Neural cell (in vitro differentiated cells): Measurements from ENCODE around the gene XXYLT1. TPM values are rescaled to one million over a fixed set of nuclear protein-coding genes. Genes with fewer than 3 reads are reported as not detected.

Source experiments
- H2AFZ ChIP-seq: fragments of 200-600, 300-800 bp; sonication (generic), shearing (Covaris generic); 2 replicates; pipeline ENCODE4 v1.6.0; 2014; ENCODE audit warnings: low read depth, mild to moderate bottlenecking, antibody characterized with exemption, low read length, moderate library complexity
- H3F3A ChIP-seq: fragments of 200-600 bp; shearing (Covaris generic); 2 replicates; pipeline ENCODE4 v1.6.1; 2016; ENCODE audit warnings: mild to moderate bottlenecking, moderate library complexity, mixed read lengths, antibody characterized with exemption, low read length; ENCODE audit not compliant: insufficient read depth, poor library complexity, severe bottlenecking
- H3K27ac ChIP-seq: fragments of 200-600, 300-800 bp; sonication (generic), shearing (Covaris generic); 2 replicates; pipeline ENCODE4 v1.5.1; 2014; ENCODE audit warnings: mild to moderate bottlenecking, low read length, moderate library complexity
- H3K27me3 ChIP-seq: fragments of 300-800, 200-600 bp; sonication (generic), shearing (Covaris generic); 2 replicates; pipeline ENCODE4 v1.6.0; 2014; ENCODE audit warnings: mild to moderate bottlenecking, low read depth, low read length, moderate library complexity; ENCODE audit not compliant: insufficient read depth
- H3K36me3 ChIP-seq: fragments of 300-800, 200-600 bp; sonication (generic), shearing (Covaris generic); 2 replicates; pipeline ENCODE4 v1.5.1; 2014; ENCODE audit warnings: mild to moderate bottlenecking, antibody characterized with exemption, low read length, moderate library complexity; ENCODE audit not compliant: insufficient read depth
- H3K4me2 ChIP-seq: fragments of 300-800, 200-600 bp; sonication (generic), shearing (Covaris generic); 2 replicates; pipeline ENCODE4 v1.6.0; 2014; ENCODE audit warnings: mild to moderate bottlenecking, low read length
- H3K4me3 ChIP-seq: fragments of 300-800, 200-600 bp; sonication (generic), shearing (Covaris generic); 2 replicates; pipeline ENCODE4 v1.5.1; 2014; ENCODE audit warnings: mild to moderate bottlenecking, low read length, moderate library complexity
- H3K79me2 ChIP-seq: fragments of 200-600 bp; shearing (Covaris generic); replicated peaks from 2 replicates; pipeline ENCODE4 v1.6.0; 2014; ENCODE audit warnings: mild to moderate bottlenecking, low read length, moderate library complexity; ENCODE audit not compliant: insufficient read depth
- H3K9ac ChIP-seq: fragments of 300-800, 200-600 bp; sonication (generic), shearing (Covaris generic); 2 replicates; pipeline ENCODE4 v1.6.1; 2016; ENCODE audit warnings: mild to moderate bottlenecking, low read length, mixed read lengths
- H3K9me2 ChIP-seq: fragments of 200-600 bp; shearing (Covaris generic); 2 replicates; pipeline ENCODE4 v1.6.1; 2016; ENCODE audit warnings: mild to moderate bottlenecking, low read length, mixed read lengths; ENCODE audit not compliant: insufficient read depth
- H3K9me3 ChIP-seq: fragments of 200-600, 300-800 bp; sonication (generic), shearing (Covaris generic); 2 replicates; pipeline ENCODE4 v1.6.1; 2016; ENCODE audit warnings: mild to moderate bottlenecking, mixed run types, low read length, moderate library complexity, mixed read lengths
- H4K20me1 ChIP-seq: fragments of 200-600 bp; shearing (Covaris generic); 2 replicates; pipeline ENCODE4 v1.6.1; 2016; ENCODE audit warnings: mild to moderate bottlenecking, mixed run types; ENCODE audit not compliant: insufficient read depth
- EP300 ChIP-seq: fragments of 450-650 bp; conservative IDR thresholded peaks from 2 replicates; pipeline ENCODE4 v1.6.1; 2014; ENCODE audit warnings: antibody characterized with exemption, mild to moderate bottlenecking, moderate library complexity; ENCODE audit not compliant: poor library complexity, severe bottlenecking
- EZH2 ChIP-seq: fragments of 200-600, 300-800 bp; shearing (Covaris generic), sonication (generic); IDR thresholded peaks from 2 replicates; pipeline ENCODE4 v1.6.1; 2014; ENCODE audit warnings: antibody characterized with exemption, low read length, borderline replicate concordance, mild to moderate bottlenecking; ENCODE audit not compliant: insufficient read depth, poor library complexity, severe bottlenecking
- MXI1 ChIP-seq: fragments of 450-650 bp; conservative IDR thresholded peaks from 2 replicates; pipeline ENCODE4 v1.6.1; 2014; ENCODE audit warnings: antibody characterized with exemption, mild to moderate bottlenecking; ENCODE audit not compliant: poor library complexity, severe bottlenecking
- POLR2AphosphoS5 ChIP-seq: IDR thresholded peaks from 2 replicates; pipeline ENCODE4 v1.6.1; 2012
- RAD21 ChIP-seq: fragments of 450-650 bp; conservative IDR thresholded peaks from 2 replicates; pipeline ENCODE4 v1.6.1; 2014; ENCODE audit warnings: antibody characterized with exemption, mild to moderate bottlenecking, moderate library complexity
- TAF1 ChIP-seq: IDR thresholded peaks from 2 replicates; pipeline ENCODE4 v1.6.1; 2012; ENCODE audit warnings: low read depth
- polyA plus RNA-seq: library from polyadenylated mRNA; depleted of rRNA; stranded (reverse); fragments of >200 nt; gene quantifications from 2 replicates; pipeline ENCODE4 v1.2.3, GENCODE V29; 2014
- TF ChIP-seq, protein P1 (sequence below): fragments of 450-650 bp; IDR thresholded peaks from 2 replicates; pipeline ENCODE4 v1.5.1; 2014; ENCODE audit warnings: antibody characterized with exemption, mild to moderate bottlenecking, moderate library complexity; ENCODE audit not compliant: poor library complexity, severe bottlenecking
- TF ChIP-seq, protein P2 (sequence below): IDR thresholded peaks from 2 replicates; pipeline ENCODE4 v1.6.1; 2012; ENCODE audit warnings: borderline replicate concordance

Gene XXYLT1
- polyA plus RNA-seq, 1 donor from 2014 or later, result 25.4 TPM

DNA sequence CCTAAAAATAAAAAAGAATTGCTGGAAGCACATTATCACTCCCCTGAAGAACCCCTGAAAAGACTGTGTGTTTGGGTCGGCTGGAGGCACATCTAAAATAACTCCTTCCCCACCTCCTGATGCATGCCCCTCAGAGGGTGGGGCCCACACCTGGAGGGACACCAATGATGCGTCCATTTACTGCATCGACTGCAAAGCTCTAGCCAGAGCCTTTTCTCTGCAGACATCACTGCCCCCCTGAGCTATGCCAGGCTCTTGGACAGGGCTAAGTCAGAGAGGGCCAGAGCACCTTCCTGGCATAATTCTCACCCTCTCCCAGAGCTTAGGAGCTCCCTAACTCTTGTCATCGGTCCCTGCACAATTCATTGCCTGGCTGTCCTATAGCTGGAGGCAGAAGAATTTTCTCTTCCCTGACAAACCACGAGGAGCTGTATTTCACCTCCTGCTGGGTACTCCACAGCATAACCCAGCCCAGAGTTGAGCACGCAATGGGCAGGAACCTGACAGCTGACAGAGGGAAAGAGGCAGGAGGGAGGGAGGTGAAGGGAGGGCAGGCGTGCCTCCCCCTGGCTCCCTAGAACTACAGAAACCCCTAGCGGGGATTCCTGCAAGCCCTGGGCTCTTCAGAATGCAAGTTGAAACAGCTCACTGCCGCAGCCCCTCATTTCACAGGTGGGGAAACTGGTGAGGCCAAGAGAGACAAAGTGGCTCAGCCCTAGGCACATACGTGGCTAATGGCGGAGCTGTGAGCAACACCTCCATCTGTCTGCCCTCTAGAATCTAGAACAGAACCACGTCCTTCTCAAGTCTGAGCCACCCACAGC, 46.6 kb downstream of the XXYLT1 start:
- H3K9ac ChIP-seq, result no peak overlapping the region
- H3K36me3 ChIP-seq, result no peaks in the 10 kb centered on the region
- no peaks in the 10 kb centered on the region for H4K20me1 ChIP-seq
- no peak overlapping the region for H3K27ac ChIP-seq
- H3K79me2 ChIP-seq, result no peaks in the 10 kb centered on the region
- H3F3A ChIP-seq, result no peaks in the 10 kb centered on the region
- H3K27me3 ChIP-seq, result no peaks in the 10 kb centered on the region
- no peaks in the 10 kb centered on the region for H3K9me3 ChIP-seq
- no peak overlapping the region for H3K4me2 ChIP-seq
- H3K4me3 ChIP-seq, result no peak overlapping the region
- no peaks in the 10 kb centered on the region for H3K9me2 ChIP-seq
- H2AFZ ChIP-seq, result no peak overlapping the region
- TF ChIP-seq POLR2AphosphoS5 (no peak), TAF1 (no peak), RAD21 (no peak), EZH2 (no peak), MXI1 (no peak)
- TF ChIP-seq, protein P1, sequence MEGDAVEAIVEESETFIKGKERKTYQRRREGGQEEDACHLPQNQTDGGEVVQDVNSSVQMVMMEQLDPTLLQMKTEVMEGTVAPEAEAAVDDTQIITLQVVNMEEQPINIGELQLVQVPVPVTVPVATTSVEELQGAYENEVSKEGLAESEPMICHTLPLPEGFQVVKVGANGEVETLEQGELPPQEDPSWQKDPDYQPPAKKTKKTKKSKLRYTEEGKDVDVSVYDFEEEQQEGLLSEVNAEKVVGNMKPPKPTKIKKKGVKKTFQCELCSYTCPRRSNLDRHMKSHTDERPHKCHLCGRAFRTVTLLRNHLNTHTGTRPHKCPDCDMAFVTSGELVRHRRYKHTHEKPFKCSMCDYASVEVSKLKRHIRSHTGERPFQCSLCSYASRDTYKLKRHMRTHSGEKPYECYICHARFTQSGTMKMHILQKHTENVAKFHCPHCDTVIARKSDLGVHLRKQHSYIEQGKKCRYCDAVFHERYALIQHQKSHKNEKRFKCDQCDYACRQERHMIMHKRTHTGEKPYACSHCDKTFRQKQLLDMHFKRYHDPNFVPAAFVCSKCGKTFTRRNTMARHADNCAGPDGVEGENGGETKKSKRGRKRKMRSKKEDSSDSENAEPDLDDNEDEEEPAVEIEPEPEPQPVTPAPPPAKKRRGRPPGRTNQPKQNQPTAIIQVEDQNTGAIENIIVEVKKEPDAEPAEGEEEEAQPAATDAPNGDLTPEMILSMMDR, result no peak
- TF ChIP-seq, protein P2, sequence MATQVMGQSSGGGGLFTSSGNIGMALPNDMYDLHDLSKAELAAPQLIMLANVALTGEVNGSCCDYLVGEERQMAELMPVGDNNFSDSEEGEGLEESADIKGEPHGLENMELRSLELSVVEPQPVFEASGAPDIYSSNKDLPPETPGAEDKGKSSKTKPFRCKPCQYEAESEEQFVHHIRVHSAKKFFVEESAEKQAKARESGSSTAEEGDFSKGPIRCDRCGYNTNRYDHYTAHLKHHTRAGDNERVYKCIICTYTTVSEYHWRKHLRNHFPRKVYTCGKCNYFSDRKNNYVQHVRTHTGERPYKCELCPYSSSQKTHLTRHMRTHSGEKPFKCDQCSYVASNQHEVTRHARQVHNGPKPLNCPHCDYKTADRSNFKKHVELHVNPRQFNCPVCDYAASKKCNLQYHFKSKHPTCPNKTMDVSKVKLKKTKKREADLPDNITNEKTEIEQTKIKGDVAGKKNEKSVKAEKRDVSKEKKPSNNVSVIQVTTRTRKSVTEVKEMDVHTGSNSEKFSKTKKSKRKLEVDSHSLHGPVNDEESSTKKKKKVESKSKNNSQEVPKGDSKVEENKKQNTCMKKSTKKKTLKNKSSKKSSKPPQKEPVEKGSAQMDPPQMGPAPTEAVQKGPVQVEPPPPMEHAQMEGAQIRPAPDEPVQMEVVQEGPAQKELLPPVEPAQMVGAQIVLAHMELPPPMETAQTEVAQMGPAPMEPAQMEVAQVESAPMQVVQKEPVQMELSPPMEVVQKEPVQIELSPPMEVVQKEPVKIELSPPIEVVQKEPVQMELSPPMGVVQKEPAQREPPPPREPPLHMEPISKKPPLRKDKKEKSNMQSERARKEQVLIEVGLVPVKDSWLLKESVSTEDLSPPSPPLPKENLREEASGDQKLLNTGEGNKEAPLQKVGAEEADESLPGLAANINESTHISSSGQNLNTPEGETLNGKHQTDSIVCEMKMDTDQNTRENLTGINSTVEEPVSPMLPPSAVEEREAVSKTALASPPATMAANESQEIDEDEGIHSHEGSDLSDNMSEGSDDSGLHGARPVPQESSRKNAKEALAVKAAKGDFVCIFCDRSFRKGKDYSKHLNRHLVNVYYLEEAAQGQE, result no peak

DNA sequence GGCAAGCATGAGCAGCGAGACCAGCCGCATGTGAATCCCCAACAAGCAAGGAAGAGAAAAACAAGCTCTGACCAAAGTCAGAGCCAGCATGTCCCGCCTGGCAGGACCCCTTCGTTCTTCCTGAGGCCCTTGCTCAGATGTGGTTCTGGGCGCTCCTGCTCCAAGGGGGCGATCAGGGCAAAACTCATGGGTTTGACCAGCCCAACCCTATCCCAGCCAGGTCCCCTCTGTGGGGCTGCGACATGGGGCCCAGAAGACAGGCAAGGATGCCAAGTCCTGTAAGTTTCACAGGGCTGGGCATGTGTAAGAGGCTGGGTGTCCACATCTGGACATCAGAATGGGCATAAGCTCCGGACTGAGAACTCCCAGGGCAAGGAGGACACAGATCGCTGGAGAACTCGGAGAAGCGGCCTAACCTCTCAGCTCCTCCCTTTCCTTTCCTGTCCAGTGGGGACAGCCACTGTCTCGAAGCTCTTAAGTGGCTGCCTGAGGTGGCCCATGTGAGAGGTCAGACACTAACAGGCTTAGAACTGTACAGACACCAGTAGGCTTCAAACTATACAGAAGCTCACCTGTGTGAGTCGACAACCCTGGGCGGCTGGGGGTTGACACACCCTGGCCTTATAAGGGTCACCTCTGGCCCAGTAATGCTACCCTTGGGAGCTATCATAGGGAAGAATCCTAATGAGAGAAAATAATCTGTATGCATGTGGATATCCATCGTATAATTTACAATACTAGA, 48.9 kb downstream of the XXYLT1 start:
- Histone ChIP-seq H3K27ac (no peak overlapping the region), H3K79me2 (no peaks in the 10 kb centered on the region), H3K9me2 (no peaks in the 10 kb centered on the region), H3K4me3 (no peak overlapping the region), H3F3A (no peaks in the 10 kb centered on the region), H3K9me3 (no peaks in the 10 kb centered on the region), H3K36me3 (no peaks in the 10 kb centered on the region), H3K4me2 (no peak overlapping the region), H3K9ac (no peak overlapping the region), H2AFZ (no peak overlapping the region), H3K27me3 (no peaks in the 10 kb centered on the region), H4K20me1 (no peaks in the 10 kb centered on the region)
- TF ChIP-seq, protein P1, result no peak
- TF ChIP-seq EZH2, result no peak
- TF ChIP-seq EP300, result no peak
